ELR (cell line): ENCODE measurements around the gene IZUMO4.
"Not testable (repeated sequence)": the region's sequence is repeated elsewhere in the genome, so short reads cannot be mapped to it uniquely, and the experiment has no call there.

Experiments
- DNase-seq: peaks from one replicate; pipeline ENCODE4 v3.0.0-alpha.2; 2015; ENCODE audit warnings: low read depth

IZUMO4 gene

GRCh38 chr19:2081873-2082810 is 14.6 kb upstream of the IZUMO4 start:
- no peak for DNase-seq

GRCh38 chr19:2083174-2083854 is 13.4 kb upstream of the IZUMO4 start:
- no peak for DNase-seq

- peak; percentile 81 for DNase-seq
Measured at GRCh38 chr19:2084993-2085720, 11.6 kb upstream of the IZUMO4 start.

GRCh38 chr19:2086695-2087620 is 9.8 kb upstream of the IZUMO4 start:
- DNase-seq: peak; percentile 30

GRCh38 chr19:2087621-2088100 is 9.1 kb upstream of the IZUMO4 start:
- DNase-seq: no peak

- DNase-seq: peak; percentile 83
Measured at GRCh38 chr19:2089001-2089711, 7.6 kb upstream of the IZUMO4 start.

GRCh38 chr19:2089727-2090053 is 7.0 kb upstream of the IZUMO4 start:
- DNase-seq: peak; percentile 17

- DNase-seq: not testable (repeated sequence)
Measured at GRCh38 chr19:2091926-2092525, 4.7 kb upstream of the IZUMO4 start.

- DNase-seq: peak; percentile 94
Measured at GRCh38 chr19:2096034-2096479, 658 bp upstream of the IZUMO4 start, which contains the start of gene MOB3A. Gene MOB3A, minus strand, starts transcription at chr19:2096326. Its CDS starts 17,766 bp downstream, at chr19:2078560.

GRCh38 chr19:2097203-2097885 is 629 bp downstream of the IZUMO4 start:
- no peak for DNase-seq

- no peak for DNase-seq
Measured at GRCh38 chr19:2097886-2098327, 1.2 kb downstream of the IZUMO4 start.

- no peak for DNase-seq
Measured at GRCh38 chr19:2099054-2099501, 2.4 kb downstream of the IZUMO4 start.

GRCh38 chr19:2099937-2100718 is 3.4 kb downstream of the IZUMO4 start:
- DNase-seq: no peak

- no peak for DNase-seq
Measured at GRCh38 chr19:2100719-2101061, 4.0 kb downstream of the IZUMO4 start.

- no peak for DNase-seq
Measured at GRCh38 chr19:2101417-2102335, 5.0 kb downstream of the IZUMO4 start.

- no peak for DNase-seq
Measured at GRCh38 chr19:2103045-2103707, 6.5 kb downstream of the IZUMO4 start.
